ENCODE measurements around the gene ACSM6. TPM values are rescaled to one million over a fixed set of nuclear protein-coding genes. Genes with fewer than 3 reads are reported as not detected.
A peak's percentile ranks its signal among the peaks of the same experiment; 100 is the strongest.
"Not testable (repeated sequence)": the region's sequence is repeated elsewhere in the genome, so short reads cannot be mapped to it uniquely, and the experiment has no call there.

ACSM6 gene
- total and polyA plus RNA-seq, 2 experiments from 2014 or later = 0.10 TPM; not detected in 1

GRCh38 chr10:95196046-95196445, 2.0 kb downstream of the ACSM6 start:
- no peak overlapping the region for H2AFZ ChIP-seq
- H3K9me3 ChIP-seq (ENCODE audit: low read depth) = no peaks in the 10 kb centered on the region
- H4K20me1 ChIP-seq (ENCODE audit: insufficient read depth, poor library complexity, severe bottlenecking) = no peaks in the 10 kb centered on the region
- H3K4me2 ChIP-seq = no peak overlapping the region
- H3K27ac ChIP-seq = no peak overlapping the region
- WGBS (ENCODE audit: low lambda C conversion rate, missing lambda C conversion rate) = 84% methylated on average over 3 of the region's 3 CpGs
- no peaks in the 10 kb centered on the region for H3K36me3 ChIP-seq (replicated peaks; ENCODE audit: insufficient read depth, low read depth)
- H3K79me2 ChIP-seq = no peaks in the 10 kb centered on the region
- no peaks in the 10 kb centered on the region for H3K9me2 ChIP-seq (replicated peaks; ENCODE audit: insufficient read depth)
- no peak overlapping the region for H3K4me3 ChIP-seq
- TF ChIP-seq CTCF (IDR thresholded peaks at IDR 0.05; ENCODE audit: poor library complexity) (no peak), EZH2phosphoT487 (IDR thresholded peaks at IDR 0.05; ENCODE audit: low read depth, severe bottlenecking, unreplicated experiment) (no peak)
- no peak for DNase-seq (ENCODE audit: low spot score)
- H3K27me3 ChIP-seq = no peaks in the 10 kb centered on the region
- H3K4me1 ChIP-seq (ENCODE audit: insufficient read depth) = no peaks in the 10 kb centered on the region

- Histone ChIP-seq H2AFZ (no peak overlapping the region), H3K36me3 (replicated peaks; ENCODE audit: insufficient read depth, low read depth) (no peaks in the 10 kb centered on the region), H3K27ac (no peak overlapping the region), H3K4me3 (no peak overlapping the region), H3K4me1 (ENCODE audit: insufficient read depth) (no peaks in the 10 kb centered on the region), H3K9me2 (replicated peaks; ENCODE audit: insufficient read depth) (no peaks in the 10 kb centered on the region), H3K4me2 (no peak overlapping the region), H4K20me1 (ENCODE audit: insufficient read depth, poor library complexity, severe bottlenecking) (no peaks in the 10 kb centered on the region), H3K27me3 (no peaks in the 10 kb centered on the region), H3K79me2 (no peaks in the 10 kb centered on the region), H3K9me3 (ENCODE audit: low read depth) (no peaks in the 10 kb centered on the region)
- no peak for TF ChIP-seq EZH2phosphoT487 (IDR thresholded peaks at IDR 0.05; ENCODE audit: low read depth, severe bottlenecking, unreplicated experiment)
- no peak for TF ChIP-seq CTCF (IDR thresholded peaks at IDR 0.05; ENCODE audit: poor library complexity)
- TF ChIP-seq EZH2 (IDR thresholded peaks at IDR 0.05; ENCODE audit: borderline replicate concordance) = no peak
- DNase-seq (ENCODE audit: low spot score) = no peak
- WGBS (ENCODE audit: low lambda C conversion rate, missing lambda C conversion rate) = 100% methylated on average over 4 of the region's 4 CpGs
Observed at GRCh38 chr10:95201736-95202135, 7.7 kb downstream of the ACSM6 start.

GRCh38 chr10:95202865-95203264, 8.8 kb downstream of the ACSM6 start:
- H3K9me2 ChIP-seq (replicated peaks; ENCODE audit: insufficient read depth); H3K36me3 ChIP-seq (replicated peaks; ENCODE audit: insufficient read depth, low read depth); H3K4me3 ChIP-seq; H4K20me1 ChIP-seq (ENCODE audit: insufficient read depth, poor library complexity, severe bottlenecking); DNase-seq (ENCODE audit: low spot score); H3K9me3 ChIP-seq (ENCODE audit: low read depth); H3K4me1 ChIP-seq (ENCODE audit: insufficient read depth); H3K79me2 ChIP-seq; H3K27me3 ChIP-seq; H3K4me2 ChIP-seq; H3K27ac ChIP-seq; H2AFZ ChIP-seq: not testable (repeated sequence)
- 79% methylated on average over 5 of the region's 5 CpGs for WGBS (ENCODE audit: low lambda C conversion rate, missing lambda C conversion rate)

- H2AFZ ChIP-seq = no peak overlapping the region
- H3K9me2 ChIP-seq (replicated peaks; ENCODE audit: insufficient read depth) = no peaks in the 10 kb centered on the region
- no peak for TF ChIP-seq EZH2 (IDR thresholded peaks at IDR 0.05; ENCODE audit: borderline replicate concordance)
- TF ChIP-seq CTCF (IDR thresholded peaks at IDR 0.05; ENCODE audit: poor library complexity) = peak; percentile 42
- no peak for TF ChIP-seq EZH2phosphoT487 (IDR thresholded peaks at IDR 0.05; ENCODE audit: low read depth, severe bottlenecking, unreplicated experiment)
- no peak overlapping the region for H3K27ac ChIP-seq
- no peak overlapping the region for H3K4me2 ChIP-seq
- no peaks in the 10 kb centered on the region for H4K20me1 ChIP-seq (ENCODE audit: insufficient read depth, poor library complexity, severe bottlenecking)
- H3K36me3 ChIP-seq (replicated peaks; ENCODE audit: insufficient read depth, low read depth) = no peaks in the 10 kb centered on the region
- H3K4me3 ChIP-seq = no peak overlapping the region
- WGBS (ENCODE audit: low lambda C conversion rate, missing lambda C conversion rate) = 62% methylated on average over 8 of the region's 8 CpGs
- no peaks in the 10 kb centered on the region for H3K9me3 ChIP-seq (ENCODE audit: low read depth)
- H3K27me3 ChIP-seq = no peaks in the 10 kb centered on the region
- no peaks in the 10 kb centered on the region for H3K79me2 ChIP-seq
- no peaks in the 10 kb centered on the region for H3K4me1 ChIP-seq (ENCODE audit: insufficient read depth)
- DNase-seq (ENCODE audit: low spot score) = no peak
Observed at GRCh38 chr10:95208702-95209391, 14.8 kb downstream of the ACSM6 start.

Measured in hepatocyte (in vitro differentiated cells).